D341Med (cell line): ENCODE measurements around the gene PLEKHN1.
"Not testable (repeated sequence)": the region's sequence is repeated elsewhere in the genome, so short reads cannot be mapped to it uniquely, and the experiment has no call there.

ENCODE experiments used
- DNase-seq: peaks from one replicate; pipeline ENCODE4 v3.0.0; 2012; ENCODE audit warnings: low spot score

Gene PLEKHN1

GRCh38 chr1:943545-944340, 22.5 kb upstream of the PLEKHN1 start:
- no peak for DNase-seq

- DNase-seq = peak; percentile 76
Observed at GRCh38 chr1:944341-945325, 21.6 kb upstream of the PLEKHN1 start.

- DNase-seq = no peak
Observed at GRCh38 chr1:945688-946556, 20.4 kb upstream of the PLEKHN1 start.

GRCh38 chr1:946811-947210, 19.5 kb upstream of the PLEKHN1 start:
- DNase-seq = not testable (repeated sequence)

GRCh38 chr1:947958-948357, 18.3 kb upstream of the PLEKHN1 start:
- DNase-seq = no peak

- no peak for DNase-seq
Observed at GRCh38 chr1:950268-950667, 16.0 kb upstream of the PLEKHN1 start.

- DNase-seq = no peak
Observed at GRCh38 chr1:950881-951280, 15.4 kb upstream of the PLEKHN1 start.

GRCh38 chr1:951364-951763, 14.9 kb upstream of the PLEKHN1 start:
- no peak for DNase-seq

- DNase-seq = no peak
Observed at GRCh38 chr1:952201-952600, 14.1 kb upstream of the PLEKHN1 start.

GRCh38 chr1:952603-953002, 13.7 kb upstream of the PLEKHN1 start:
- DNase-seq = no peak

- DNase-seq = no peak
Observed at GRCh38 chr1:953524-954320, 12.6 kb upstream of the PLEKHN1 start.

- no peak for DNase-seq
Observed at GRCh38 chr1:954927-955326, 11.4 kb upstream of the PLEKHN1 start.

GRCh38 chr1:955474-955873, 10.8 kb upstream of the PLEKHN1 start:
- no peak for DNase-seq

- no peak for DNase-seq
Observed at GRCh38 chr1:956636-957035, 9.6 kb upstream of the PLEKHN1 start.

- peak; percentile 93 for DNase-seq
Observed at GRCh38 chr1:958823-959730, 7.2 kb upstream of the PLEKHN1 start, which contains the start of gene NOC2L. NOC2L (minus strand) TSS chr1:959256; CDS start chr1:959240, 16 bp downstream.

- DNase-seq = no peak
Observed at GRCh38 chr1:959731-960362, 6.4 kb upstream of the PLEKHN1 start.

- peak; percentile 89 for DNase-seq
Observed at GRCh38 chr1:960363-961131, 5.7 kb upstream of the PLEKHN1 start, which contains the start of gene KLHL17. KLHL17 (plus strand) TSS chr1:960584; CDS start chr1:960694, 110 bp downstream.

- DNase-seq = peak; percentile 70
Observed at GRCh38 chr1:961132-961669, 5.1 kb upstream of the PLEKHN1 start.
